ENCODE data around the gene APOA1. TPM values are rescaled to one million over a fixed set of nuclear protein-coding genes. Genes with fewer than 3 reads are reported as not detected.
A peak's percentile ranks its signal among the peaks of the same experiment; 100 is the strongest.
"Not testable (repeated sequence)": the region's sequence is repeated elsewhere in the genome, so short reads cannot be mapped to it uniquely, and the experiment has no call there.

The APOA1 gene
- total RNA-seq, 1 donor from 2014 or later: not detected

DNA sequence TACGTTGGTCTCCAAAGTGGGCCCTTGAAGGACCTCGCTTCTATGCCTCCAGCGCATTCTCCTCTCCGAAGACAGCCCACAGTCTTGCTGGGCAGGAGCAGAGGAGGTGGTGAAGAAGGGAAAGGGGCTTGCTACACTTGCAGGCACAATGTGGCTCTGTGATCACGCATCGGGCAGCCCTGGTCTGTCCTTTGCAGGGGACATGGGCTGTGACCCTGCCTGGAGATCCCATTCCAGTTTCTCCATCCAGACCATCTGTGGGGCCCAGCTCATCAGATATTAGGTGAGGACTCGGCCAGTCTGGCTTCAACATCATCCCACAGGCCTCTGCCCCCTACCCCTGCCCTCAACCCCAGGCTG is 810 bp downstream of the APOA1 start:
- Histone ChIP-seq H3K4me3 (ENCODE audit: low read depth, low read length) (no peak overlapping the region), H3K36me3 (ENCODE audit: control insufficient read depth, insufficient read depth, low read length) (no peaks in the 10 kb centered on the region), H3K27me3 (ENCODE audit: control insufficient read depth, insufficient read depth, low read length) (no peaks in the 10 kb centered on the region)
- no peak for DNase-seq (ENCODE audit: low read depth)
- TF ChIP-seq, protein P1, sequence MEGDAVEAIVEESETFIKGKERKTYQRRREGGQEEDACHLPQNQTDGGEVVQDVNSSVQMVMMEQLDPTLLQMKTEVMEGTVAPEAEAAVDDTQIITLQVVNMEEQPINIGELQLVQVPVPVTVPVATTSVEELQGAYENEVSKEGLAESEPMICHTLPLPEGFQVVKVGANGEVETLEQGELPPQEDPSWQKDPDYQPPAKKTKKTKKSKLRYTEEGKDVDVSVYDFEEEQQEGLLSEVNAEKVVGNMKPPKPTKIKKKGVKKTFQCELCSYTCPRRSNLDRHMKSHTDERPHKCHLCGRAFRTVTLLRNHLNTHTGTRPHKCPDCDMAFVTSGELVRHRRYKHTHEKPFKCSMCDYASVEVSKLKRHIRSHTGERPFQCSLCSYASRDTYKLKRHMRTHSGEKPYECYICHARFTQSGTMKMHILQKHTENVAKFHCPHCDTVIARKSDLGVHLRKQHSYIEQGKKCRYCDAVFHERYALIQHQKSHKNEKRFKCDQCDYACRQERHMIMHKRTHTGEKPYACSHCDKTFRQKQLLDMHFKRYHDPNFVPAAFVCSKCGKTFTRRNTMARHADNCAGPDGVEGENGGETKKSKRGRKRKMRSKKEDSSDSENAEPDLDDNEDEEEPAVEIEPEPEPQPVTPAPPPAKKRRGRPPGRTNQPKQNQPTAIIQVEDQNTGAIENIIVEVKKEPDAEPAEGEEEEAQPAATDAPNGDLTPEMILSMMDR (IDR thresholded peaks at IDR 0.05; ENCODE audit: insufficient read depth, low read length, severe bottlenecking): no peak
- no peak for FAIRE-seq

DNA sequence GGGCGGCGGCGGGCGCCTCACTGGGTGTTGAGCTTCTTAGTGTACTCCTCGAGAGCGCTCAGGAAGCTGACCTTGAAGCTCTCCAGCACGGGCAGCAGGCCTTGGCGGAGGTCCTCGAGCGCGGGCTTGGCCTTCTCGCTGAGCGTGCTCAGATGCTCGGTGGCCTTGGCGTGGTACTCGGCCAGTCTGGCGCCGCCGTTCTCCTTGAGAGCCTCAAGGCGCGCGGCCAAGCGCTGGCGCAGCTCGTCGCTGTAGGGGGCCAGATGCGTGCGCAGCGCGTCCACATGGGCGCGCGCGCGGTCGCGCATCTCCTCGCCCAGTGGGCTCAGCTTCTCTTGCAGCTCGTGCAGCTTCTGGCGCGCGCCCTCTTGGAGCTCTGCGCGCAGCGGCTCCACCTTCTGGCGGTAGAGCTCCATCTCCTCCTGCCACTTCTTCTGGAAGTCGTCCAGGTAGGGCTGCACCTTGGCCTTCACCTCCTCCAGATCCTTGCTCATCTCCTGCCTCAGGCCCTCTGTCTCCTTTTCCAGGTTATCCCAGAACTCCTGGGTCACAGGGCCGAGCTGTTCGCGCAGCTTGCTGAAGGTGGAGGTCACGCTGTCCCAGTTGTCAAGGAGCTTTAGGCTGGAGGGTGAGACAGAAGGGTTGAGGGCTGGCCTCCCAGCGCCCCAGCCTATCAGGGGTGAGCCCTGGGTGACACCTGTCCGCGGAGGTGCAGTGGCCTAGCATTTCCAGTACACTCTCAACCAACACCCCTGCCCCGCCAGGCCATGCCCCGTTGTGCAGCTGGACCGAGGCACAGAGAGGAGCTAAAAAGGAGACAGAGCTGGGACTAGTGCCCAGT is 1.4 kb downstream of the APOA1 start:
- H3K4me3 ChIP-seq (ENCODE audit: low read depth, low read length): peak overlapping the region; percentile 27
- no peak for FAIRE-seq
- H3K36me3 ChIP-seq (ENCODE audit: control insufficient read depth, insufficient read depth, low read length): no peaks in the 10 kb centered on the region

DNA sequence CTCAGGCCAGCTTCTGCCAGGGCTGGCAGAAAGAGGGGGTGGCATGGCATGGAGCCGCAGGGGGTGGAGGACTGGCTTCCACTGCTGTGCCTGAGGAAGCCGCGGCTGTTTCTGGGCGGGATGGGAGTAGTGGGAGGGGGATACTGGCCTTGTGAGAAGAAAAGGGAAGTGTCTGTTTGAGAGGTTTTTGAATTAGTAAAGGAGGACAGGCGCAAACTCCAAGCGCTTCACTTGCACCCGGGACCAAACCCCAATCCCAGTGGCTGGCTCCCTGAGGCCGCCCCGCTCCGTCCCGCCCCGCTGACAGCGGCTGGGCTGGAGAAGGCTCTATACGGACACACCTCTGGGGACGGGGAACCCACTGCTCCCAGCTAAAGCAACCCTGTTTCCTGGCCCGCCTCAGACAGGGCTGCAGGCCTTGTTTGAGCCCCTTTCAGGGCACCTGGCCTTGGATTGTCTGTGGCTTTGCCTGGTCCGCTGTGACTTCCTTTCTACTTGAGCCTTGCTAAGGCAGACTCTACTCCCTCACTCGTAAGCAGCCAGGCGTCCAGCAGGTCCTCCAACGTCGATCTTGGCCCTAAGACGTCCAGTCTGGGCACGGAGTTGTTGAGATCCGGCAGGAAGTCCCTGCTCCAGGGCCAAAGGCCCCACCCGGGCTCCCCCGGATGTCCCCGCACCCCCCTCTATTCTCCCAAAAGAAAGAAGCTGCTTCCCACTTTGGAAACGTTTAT is 2.2 kb downstream of the APOA1 start:
- DNase-seq (ENCODE audit: low read depth) (no peak), FAIRE-seq (no peak)
- TF ChIP-seq, protein P1 (IDR thresholded peaks at IDR 0.05; ENCODE audit: insufficient read depth, low read length, severe bottlenecking): no peak
- no peak overlapping the region for H3K4me3 ChIP-seq (ENCODE audit: low read depth, low read length)
- no peaks in the 10 kb centered on the region for H3K27me3 ChIP-seq (ENCODE audit: control insufficient read depth, insufficient read depth, low read length)
- H3K36me3 ChIP-seq (ENCODE audit: control insufficient read depth, insufficient read depth, low read length): no peaks in the 10 kb centered on the region

More for the DNA sequence above, 1.4 kb downstream of the APOA1 start:
- no peaks in the 10 kb centered on the region for H3K27me3 ChIP-seq (ENCODE audit: control insufficient read depth, insufficient read depth, low read length)
- DNase-seq (ENCODE audit: low read depth): peak; percentile 78
- TF ChIP-seq, protein P1 (IDR thresholded peaks at IDR 0.05; ENCODE audit: insufficient read depth, low read length, severe bottlenecking): peak; percentile 84

DNA sequence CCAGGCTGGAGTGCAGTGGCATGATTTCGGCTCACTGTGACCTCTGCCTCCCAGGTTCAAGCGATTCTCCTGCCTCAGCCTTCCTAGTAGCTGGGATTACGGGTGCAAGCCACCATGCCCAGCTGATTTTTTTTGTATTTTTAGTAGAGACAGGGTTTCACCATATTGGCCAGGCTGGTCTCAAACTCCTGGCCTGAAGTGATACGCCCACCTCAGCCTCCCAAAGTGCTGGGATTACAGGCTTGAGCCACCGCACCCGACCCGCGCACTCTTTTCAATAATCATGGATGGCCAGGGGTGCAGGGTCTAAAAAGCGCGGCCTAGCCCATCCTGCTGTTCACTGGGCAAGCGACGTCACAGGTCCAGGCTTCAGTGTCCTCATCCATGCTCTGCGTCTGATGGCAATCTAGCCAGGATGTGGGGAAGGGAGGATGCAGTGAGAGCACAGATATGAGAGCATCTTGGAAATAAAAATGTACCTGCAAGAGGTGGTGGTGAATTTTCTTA is 2.8 kb downstream of the APOA1 start:
- not testable (repeated sequence) for FAIRE-seq; H3K4me3 ChIP-seq (ENCODE audit: low read depth, low read length); H3K36me3 ChIP-seq (ENCODE audit: control insufficient read depth, insufficient read depth, low read length); H3K27me3 ChIP-seq (ENCODE audit: control insufficient read depth, insufficient read depth, low read length); DNase-seq (ENCODE audit: low read depth)

DNA sequence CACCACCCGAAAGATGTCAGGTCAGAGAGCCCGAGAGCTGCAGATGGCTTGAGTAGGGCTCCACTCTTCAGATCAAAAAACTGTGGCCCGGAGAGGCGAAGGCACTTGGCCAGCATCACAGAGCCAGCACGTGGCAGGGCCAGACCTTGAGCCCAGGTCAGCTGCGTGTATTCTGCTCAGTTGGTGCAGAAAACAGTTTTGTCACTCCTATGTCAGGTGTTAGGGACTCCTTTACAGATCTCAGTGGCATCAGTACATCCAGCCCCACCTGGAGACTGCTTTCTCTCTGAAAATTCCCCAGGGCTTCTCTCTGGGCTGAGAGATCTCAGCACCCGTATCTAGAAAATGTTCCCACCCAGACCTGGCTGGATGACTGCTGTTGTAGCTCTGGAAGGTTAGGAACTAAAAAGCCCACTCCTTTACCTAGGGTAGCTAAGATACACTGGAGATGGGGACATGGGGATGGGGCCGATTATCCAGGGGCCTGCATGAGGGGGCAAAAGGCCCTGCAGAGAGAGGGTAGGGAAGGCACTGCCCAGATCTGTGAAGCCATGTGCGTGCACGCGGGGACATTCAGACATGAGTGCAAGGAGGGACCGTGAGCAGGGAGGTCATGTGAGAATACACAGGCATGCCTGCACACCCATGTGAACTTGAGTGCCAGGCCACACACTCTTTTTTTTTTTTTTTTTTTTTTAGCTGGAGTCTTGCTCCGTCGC is 3.4 kb downstream of the APOA1 start:
- no peak for DNase-seq (ENCODE audit: low read depth)
- Histone ChIP-seq H3K36me3 (ENCODE audit: control insufficient read depth, insufficient read depth, low read length) (no peaks in the 10 kb centered on the region), H3K4me3 (ENCODE audit: low read depth, low read length) (no peak overlapping the region), H3K27me3 (ENCODE audit: control insufficient read depth, insufficient read depth, low read length) (no peaks in the 10 kb centered on the region)
- FAIRE-seq: peak; percentile 86
- TF ChIP-seq, protein P1 (IDR thresholded peaks at IDR 0.05; ENCODE audit: insufficient read depth, low read length, severe bottlenecking): no peak

DNA sequence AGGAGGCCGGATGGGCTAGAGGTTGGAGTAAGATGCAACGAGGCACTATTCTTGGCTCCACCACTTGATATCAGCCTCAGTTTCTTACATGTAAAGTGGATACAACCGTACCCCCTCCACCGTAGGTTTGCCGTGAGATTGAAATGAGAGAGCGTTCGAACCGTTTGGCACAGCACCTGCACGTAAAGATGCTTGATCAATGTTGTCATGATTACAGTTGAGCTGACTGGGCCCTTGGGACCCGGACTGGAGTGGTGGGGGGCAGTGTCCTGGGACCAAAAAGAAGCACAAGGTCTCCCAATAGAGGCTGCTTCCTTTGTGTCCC is 4.0 kb downstream of the APOA1 start:
- Histone ChIP-seq H3K36me3 (ENCODE audit: control insufficient read depth, insufficient read depth, low read length) (no peaks in the 10 kb centered on the region), H3K27me3 (ENCODE audit: control insufficient read depth, insufficient read depth, low read length) (no peaks in the 10 kb centered on the region), H3K4me3 (ENCODE audit: low read depth, low read length) (no peak overlapping the region)
- DNase-seq (ENCODE audit: low read depth): no peak
- peak; percentile 70 for FAIRE-seq
- TF ChIP-seq, protein P1 (IDR thresholded peaks at IDR 0.05; ENCODE audit: insufficient read depth, low read length, severe bottlenecking): no peak

Measured in bronchial epithelial cell (primary cell).